Heart left ventricle (tissue), 16 donors: ENCODE results near the gene ZBTB46. TPM values are rescaled to one million over a fixed set of nuclear protein-coding genes. Genes with fewer than 3 reads are reported as not detected.

Source experiments
- ATAC-seq, 4 donors: fragments of 200-7000 bp; cut with Tn5 transposase; one replicate each; pipeline ENCODE4 v1.9.1; 2020 to 2022; ENCODE audit warnings: moderate library complexity in 4 of 4, mild to moderate bottlenecking in 3 of 4, moderate number of reproducible peaks in 1 of 4
- DNase-seq, 5 donors: peaks; one replicate each; pipeline ENCODE4 v3.0.0-alpha.2; 2020
- H3K27ac ChIP-seq, 12 donors: fragments of 200-600 bp; sonication (generic) in 4 of 12; one replicate each; pipeline versions ENCODE4 v1.5.0 to v1.8.0; 2016 to 2022; ENCODE audit warnings: mild to moderate bottlenecking in 2 of 12
- H3K27me3 ChIP-seq, 9 donors: fragments of 200-600 bp; sonication (generic) in 2 of 9; one replicate each; pipeline versions ENCODE4 v1.5.1 to v1.8.0; 2016 to 2022; ENCODE audit warnings: mild to moderate bottlenecking in 3 of 9
- H3K36me3 ChIP-seq, 9 donors: fragments of 200-600 bp; sonication (generic) in 2 of 9; one replicate each; pipeline versions ENCODE4 v1.5.0 to v1.8.0; 2018 to 2022; ENCODE audit warnings: mild to moderate bottlenecking in 2 of 9
- H3K4me1 ChIP-seq, 12 donors: fragments of 200-600 bp; sonication (generic) in 4 of 12; one replicate each; pipeline versions ENCODE4 v1.5.0 to v1.8.0; 2016 to 2022; ENCODE audit warnings: mild to moderate bottlenecking in 3 of 12
- H3K4me3 ChIP-seq, 12 donors: fragments of 200-600 bp; sonication (generic) in 4 of 12; one replicate each; pipeline versions ENCODE4 v1.5.0 to v1.8.0; 2017 to 2022; ENCODE audit warnings: mild to moderate bottlenecking in 9 of 12, moderate library complexity in 4 of 12
- H3K9me3 ChIP-seq, 12 donors: fragments of 200-600 bp; sonication (generic) in 4 of 12; one replicate each; pipeline versions ENCODE4 v1.5.0 to v1.8.0; 2016 to 2022; ENCODE audit warnings: mild to moderate bottlenecking in 1 of 12
- POLR2A ChIP-seq, 2 donors: fragments of 450-650 bp; IDR thresholded peaks; one replicate each; pipeline ENCODE4 v1.6.1; 2017; ENCODE audit warnings: antibody characterized with exemption in 2 of 2, mild to moderate bottlenecking in 2 of 2, moderate library complexity in 2 of 2
- WGBS, 4 donors: extraction: QIAGEN DNeasy Blood & Tissue Kit in 2 of 4; methylation state at CpG; one replicate each; pipeline versions ENCODE4 v1.1.5 to v1.1.7; 2013 to 2018; 5-methylcytosine and 5-hydroxymethylcytosine counted together
- intact Hi-C, 10 donors: fragments of 100-400 bp; cut with DNase I; formaldehyde crosslinking; loops; one replicate each; pipeline versions ENCODE4 v1.11.1 to v1.14.2; 2022
- polyA plus RNA-seq, 2 donors: library from polyadenylated mRNA; stranded (reverse); fragments of 200-250 nt; gene quantifications; one replicate each; pipeline ENCODE4 v1.2.3, GENCODE V29; 2013
- total RNA-seq, 9 donors: library from RNA; depleted of rRNA in 2 of 9; stranded (reverse); fragments of >200 nt in 2 of 9; fragmentation: NEBNext Ultra II Directional in 3 of 9; extraction: Animal tissue kit (Norgen Biotek cat#: 25700) in 3 of 9; gene quantifications; one replicate each; pipeline versions ENCODE4 v1.1.0 to v1.2.4, GENCODE V29; 2016 to 2023
- TF ChIP-seq, protein P1 (sequence below), 12 donors: fragments of 200-600 bp; sonication (generic) in 4 of 12; IDR thresholded peaks; one replicate each; pipeline versions ENCODE4 v1.5.0 to v1.8.0; 2018 to 2022; ENCODE audit warnings: antibody characterized with exemption in 12 of 12, mild to moderate bottlenecking in 5 of 12
- donor health status: ischemic (EF 13 %, LVEDD 7.1; RV severe dilation, severe dysfunction).
- donor health status: healthy with polysubstance abuse.
- donor health status: DM: no; HTN: yes; CAD: no.
- donor health status: DM: no; HTN: no; CAD: no.
- donor health status: ischemic (EF 25% LVEDD 6.9; RV normal size, moderate dysfunction).
- donor health status: ischemic (EF 25% LVEDD 5.7; RV mildly dilated, moderate dysfunction).
- donor health status: healthy.
- donor health status: DM: yes; HTN: yes; CAD: no.
- donor health status: ischemic (EF 35%, LVEDD 5.7; RV mildly dilated, moderate dysfunction).
- donor health status: nonischemic (EF 11% LVEDD 7.7; RV severe dilation, severe dysfunction).
- donor health status: DM: yes; HTN: yes; CAD: no.
- donor health status: PGD.
- donor health status: ischemic (EF 29% LVEDD 5.4; RV normal size, mild dysfunction).
- donor health status: nonischemic (EF 23%, LVEDD 6.1; RV moderate dilation, normal function).

Gene ZBTB46
- total and polyA plus RNA-seq, 11 donors: 6.6 to 27.4 (median 14.3) TPM

DNA sequence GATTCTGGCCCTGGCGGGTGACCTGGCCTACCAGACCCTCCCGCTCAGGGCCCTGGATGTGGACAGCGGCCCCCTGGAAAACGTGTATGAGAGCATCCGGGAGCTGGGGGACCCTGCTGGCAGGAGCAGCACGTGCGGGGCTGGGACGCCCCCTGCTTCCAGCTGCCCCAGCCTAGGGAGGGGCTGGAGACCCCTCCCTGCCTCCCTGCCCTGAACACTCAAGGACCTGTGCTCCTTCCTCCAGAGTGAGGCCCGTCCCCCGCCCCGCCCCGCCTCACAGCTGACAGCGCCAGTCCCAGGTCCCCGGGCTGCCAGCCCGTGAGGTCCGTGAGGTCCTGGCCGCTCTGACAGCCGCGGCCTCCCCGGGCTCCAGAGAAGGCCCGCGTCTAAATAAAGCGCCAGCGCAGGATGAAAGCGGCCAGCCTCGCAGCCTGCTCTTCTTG is 92.4 kb downstream of the ZBTB46 start:
- TF ChIP-seq, protein P1, sequence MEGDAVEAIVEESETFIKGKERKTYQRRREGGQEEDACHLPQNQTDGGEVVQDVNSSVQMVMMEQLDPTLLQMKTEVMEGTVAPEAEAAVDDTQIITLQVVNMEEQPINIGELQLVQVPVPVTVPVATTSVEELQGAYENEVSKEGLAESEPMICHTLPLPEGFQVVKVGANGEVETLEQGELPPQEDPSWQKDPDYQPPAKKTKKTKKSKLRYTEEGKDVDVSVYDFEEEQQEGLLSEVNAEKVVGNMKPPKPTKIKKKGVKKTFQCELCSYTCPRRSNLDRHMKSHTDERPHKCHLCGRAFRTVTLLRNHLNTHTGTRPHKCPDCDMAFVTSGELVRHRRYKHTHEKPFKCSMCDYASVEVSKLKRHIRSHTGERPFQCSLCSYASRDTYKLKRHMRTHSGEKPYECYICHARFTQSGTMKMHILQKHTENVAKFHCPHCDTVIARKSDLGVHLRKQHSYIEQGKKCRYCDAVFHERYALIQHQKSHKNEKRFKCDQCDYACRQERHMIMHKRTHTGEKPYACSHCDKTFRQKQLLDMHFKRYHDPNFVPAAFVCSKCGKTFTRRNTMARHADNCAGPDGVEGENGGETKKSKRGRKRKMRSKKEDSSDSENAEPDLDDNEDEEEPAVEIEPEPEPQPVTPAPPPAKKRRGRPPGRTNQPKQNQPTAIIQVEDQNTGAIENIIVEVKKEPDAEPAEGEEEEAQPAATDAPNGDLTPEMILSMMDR (IDR thresholded peaks at IDR 0.05): no peak
- no peak for TF ChIP-seq POLR2A (IDR thresholded peaks at IDR 0.05)
- ATAC-seq: peak; percentile 17 to 50 (median 38)
- Histone ChIP-seq H3K9me3 (no peaks in the 10 kb centered on the region), H3K27ac (peak overlapping the region; percentile 87 to 100 (median 96)), H3K4me1 (peaks cover 9 to 46% (median 35%) of the 10 kb centered on the region in 12 donors), H3K36me3 (peaks cover 0 to 48% (median 38%) of the 10 kb centered on the region in 9 donors), H3K27me3 (no peaks in the 10 kb centered on the region), H3K4me3 (peak overlapping the region; percentile 22 to 95 (median 65))
- DNase-seq: peak; percentile 75 to 87 (median 80)
- intact Hi-C loops: loop anchor here in 2 of 10 donors (5.0 to 10.0 kb wide), 2 partner anchors 64 to 81 kb away; partner anchors contain the start of gene RTEL1 (in 1 of the 2)
- WGBS, 4 donors: 12 to 48% (median 19%) methylated on average over 5 to 26 of the region's 26 CpGs

DNA sequence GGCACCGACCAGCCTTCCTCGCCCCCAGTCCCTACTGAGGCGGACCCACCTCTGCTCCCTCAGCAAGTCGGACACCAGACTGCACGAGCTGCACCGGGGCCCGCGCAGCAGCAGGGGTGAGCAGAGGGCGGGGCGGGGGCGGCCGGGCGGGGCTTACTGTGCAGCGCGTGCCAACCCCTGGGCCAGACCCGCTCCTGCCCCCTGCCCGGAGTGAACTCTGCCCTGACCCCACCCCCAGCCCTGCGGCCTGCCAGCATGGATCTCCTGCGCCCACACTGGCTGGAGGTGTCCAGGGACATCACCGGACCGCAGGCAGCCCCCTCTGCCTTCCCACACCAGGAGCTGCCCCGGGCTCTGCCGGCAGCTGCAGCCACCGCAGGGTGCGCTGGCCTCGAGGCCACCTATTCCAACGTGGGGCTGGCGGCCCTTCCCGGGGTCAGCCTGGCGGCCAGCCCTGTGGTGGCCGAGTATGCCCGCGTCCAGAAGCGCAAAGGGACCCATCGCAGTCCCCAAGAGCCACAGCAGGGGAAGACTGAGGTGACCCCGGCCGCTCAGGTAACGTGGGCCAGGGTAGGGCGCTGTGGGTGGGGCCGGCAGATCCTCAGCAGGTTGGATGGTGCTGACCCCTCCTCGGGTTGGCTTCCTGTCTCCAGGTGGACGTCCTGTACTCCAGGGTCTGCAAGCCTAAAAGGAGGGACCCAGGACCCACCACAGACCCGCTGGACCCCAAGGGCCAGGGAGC is 92.9 kb downstream of the ZBTB46 start:
- intact Hi-C loops: loop anchor here in 2 of 10 donors (5.0 to 10.0 kb wide), 2 partner anchors 63 to 81 kb away; partner anchors contain the start of gene RTEL1 (in 1 of the 2)
- peaks cover 9 to 46% (median 35%) of the 10 kb centered on the region in 12 donors for H3K4me1 ChIP-seq
- TF ChIP-seq, protein P1 (IDR thresholded peaks at IDR 0.05): no peak
- no peak for TF ChIP-seq POLR2A (IDR thresholded peaks at IDR 0.05)
- no peaks in the 10 kb centered on the region for H3K9me3 ChIP-seq
- 25 to 46% (median 37%) methylated on average over 12 to 43 of the region's 43 CpGs for WGBS, 4 donors
- peak overlapping the region in 10 of 12 donors; percentile 16 to 95 (median 68) for H3K4me3 ChIP-seq
- H3K27me3 ChIP-seq: no peaks in the 10 kb centered on the region
- ATAC-seq (no peak), DNase-seq (peak in 1 of 5 donors; percentile 30)
- H3K36me3 ChIP-seq: peaks cover 0 to 48% (median 38%) of the 10 kb centered on the region in 9 donors
- H3K27ac ChIP-seq: peak overlapping the region in 8 of 12 donors; percentile 90 to 100 (median 96)

DNA sequence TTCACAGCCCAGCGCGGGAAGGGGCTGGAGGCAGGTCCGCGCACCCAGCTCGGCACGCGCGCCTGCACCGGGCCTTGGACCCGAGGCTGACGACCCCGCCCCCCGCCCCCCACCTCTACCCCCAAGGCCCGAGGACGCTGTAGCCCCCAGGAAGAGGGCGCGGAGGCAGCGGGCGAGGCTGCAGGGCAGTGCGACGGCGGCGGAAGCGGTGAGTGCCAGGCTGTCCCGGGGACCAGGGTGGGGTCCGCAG is 93.4 kb downstream of the ZBTB46 start:
- ATAC-seq (no peak), DNase-seq (peak in 1 of 5 donors; percentile 67)
- TF ChIP-seq POLR2A (IDR thresholded peaks at IDR 0.05): no peak
- TF ChIP-seq, protein P1 (IDR thresholded peaks at IDR 0.05): no peak
- Histone ChIP-seq H3K9me3 (no peaks in the 10 kb centered on the region), H3K4me1 (peaks cover 9 to 46% (median 35%) of the 10 kb centered on the region in 12 donors), H3K27me3 (no peaks in the 10 kb centered on the region), H3K27ac (peak overlapping the region in 2 of 12 donors; percentile 5 to 79), H3K36me3 (peaks cover 0 to 44% (median 34%) of the 10 kb centered on the region in 9 donors), H3K4me3 (peak overlapping the region in 9 of 12 donors; percentile 2 to 95 (median 28))
- WGBS, 4 donors: 6 to 23% (median 17%) methylated on average over 13 to 26 of the region's 26 CpGs; no CpG with 5 or more reads in 1 of the 4 donors
- intact Hi-C loops: loop anchor here in 2 of 10 donors (5.0 to 10.0 kb wide), 2 partner anchors 63 to 80 kb away; partner anchors contain the start of gene RTEL1 (in 1 of the 2)
